ENCODE results near the gene TNFSF18.

DNA sequence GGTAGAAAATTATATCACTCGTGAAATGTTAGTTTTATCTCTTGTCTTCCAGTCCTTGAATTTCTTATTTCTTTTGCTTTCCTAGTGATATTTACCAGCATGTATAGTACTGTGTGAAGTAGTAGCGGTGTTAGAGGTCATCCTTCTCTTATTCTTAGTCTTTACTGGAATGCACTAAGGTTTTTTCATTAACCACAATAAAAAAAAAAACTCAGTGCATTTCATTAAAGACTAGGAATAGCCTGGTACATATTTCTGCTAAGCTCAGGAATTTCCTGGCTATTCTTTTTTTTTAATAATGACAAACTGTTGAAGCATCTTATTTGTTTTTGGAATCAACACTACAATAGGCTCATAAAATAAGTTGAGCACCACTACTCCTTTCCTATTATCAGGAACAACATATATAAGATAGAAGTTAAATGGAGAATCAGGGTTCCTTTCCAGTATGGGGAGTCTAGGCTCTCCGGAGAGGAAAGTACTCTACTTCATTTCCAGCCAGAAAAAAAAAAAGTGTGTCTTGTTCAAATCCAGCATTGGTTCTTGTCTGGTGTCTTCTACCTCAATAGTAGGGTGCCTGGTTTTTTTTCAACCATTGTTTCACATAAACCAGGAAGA, 60.0 kb downstream of the TNFSF18 start:
- TF ChIP-seq, protein P1, sequence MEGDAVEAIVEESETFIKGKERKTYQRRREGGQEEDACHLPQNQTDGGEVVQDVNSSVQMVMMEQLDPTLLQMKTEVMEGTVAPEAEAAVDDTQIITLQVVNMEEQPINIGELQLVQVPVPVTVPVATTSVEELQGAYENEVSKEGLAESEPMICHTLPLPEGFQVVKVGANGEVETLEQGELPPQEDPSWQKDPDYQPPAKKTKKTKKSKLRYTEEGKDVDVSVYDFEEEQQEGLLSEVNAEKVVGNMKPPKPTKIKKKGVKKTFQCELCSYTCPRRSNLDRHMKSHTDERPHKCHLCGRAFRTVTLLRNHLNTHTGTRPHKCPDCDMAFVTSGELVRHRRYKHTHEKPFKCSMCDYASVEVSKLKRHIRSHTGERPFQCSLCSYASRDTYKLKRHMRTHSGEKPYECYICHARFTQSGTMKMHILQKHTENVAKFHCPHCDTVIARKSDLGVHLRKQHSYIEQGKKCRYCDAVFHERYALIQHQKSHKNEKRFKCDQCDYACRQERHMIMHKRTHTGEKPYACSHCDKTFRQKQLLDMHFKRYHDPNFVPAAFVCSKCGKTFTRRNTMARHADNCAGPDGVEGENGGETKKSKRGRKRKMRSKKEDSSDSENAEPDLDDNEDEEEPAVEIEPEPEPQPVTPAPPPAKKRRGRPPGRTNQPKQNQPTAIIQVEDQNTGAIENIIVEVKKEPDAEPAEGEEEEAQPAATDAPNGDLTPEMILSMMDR (IDR thresholded peaks at IDR 0.05; ENCODE audit: insufficient read depth, low read length): no peak
- TF ChIP-seq POLR2AphosphoS5 (IDR thresholded peaks at IDR 0.05; ENCODE audit: low read depth) (no peak), GABPA (IDR thresholded peaks at IDR 0.05; ENCODE audit: low read depth) (no peak), SPI1 (IDR thresholded peaks at IDR 0.05; ENCODE audit: borderline replicate concordance, low read depth) (no peak)
- TF ChIP-seq, protein P2, sequence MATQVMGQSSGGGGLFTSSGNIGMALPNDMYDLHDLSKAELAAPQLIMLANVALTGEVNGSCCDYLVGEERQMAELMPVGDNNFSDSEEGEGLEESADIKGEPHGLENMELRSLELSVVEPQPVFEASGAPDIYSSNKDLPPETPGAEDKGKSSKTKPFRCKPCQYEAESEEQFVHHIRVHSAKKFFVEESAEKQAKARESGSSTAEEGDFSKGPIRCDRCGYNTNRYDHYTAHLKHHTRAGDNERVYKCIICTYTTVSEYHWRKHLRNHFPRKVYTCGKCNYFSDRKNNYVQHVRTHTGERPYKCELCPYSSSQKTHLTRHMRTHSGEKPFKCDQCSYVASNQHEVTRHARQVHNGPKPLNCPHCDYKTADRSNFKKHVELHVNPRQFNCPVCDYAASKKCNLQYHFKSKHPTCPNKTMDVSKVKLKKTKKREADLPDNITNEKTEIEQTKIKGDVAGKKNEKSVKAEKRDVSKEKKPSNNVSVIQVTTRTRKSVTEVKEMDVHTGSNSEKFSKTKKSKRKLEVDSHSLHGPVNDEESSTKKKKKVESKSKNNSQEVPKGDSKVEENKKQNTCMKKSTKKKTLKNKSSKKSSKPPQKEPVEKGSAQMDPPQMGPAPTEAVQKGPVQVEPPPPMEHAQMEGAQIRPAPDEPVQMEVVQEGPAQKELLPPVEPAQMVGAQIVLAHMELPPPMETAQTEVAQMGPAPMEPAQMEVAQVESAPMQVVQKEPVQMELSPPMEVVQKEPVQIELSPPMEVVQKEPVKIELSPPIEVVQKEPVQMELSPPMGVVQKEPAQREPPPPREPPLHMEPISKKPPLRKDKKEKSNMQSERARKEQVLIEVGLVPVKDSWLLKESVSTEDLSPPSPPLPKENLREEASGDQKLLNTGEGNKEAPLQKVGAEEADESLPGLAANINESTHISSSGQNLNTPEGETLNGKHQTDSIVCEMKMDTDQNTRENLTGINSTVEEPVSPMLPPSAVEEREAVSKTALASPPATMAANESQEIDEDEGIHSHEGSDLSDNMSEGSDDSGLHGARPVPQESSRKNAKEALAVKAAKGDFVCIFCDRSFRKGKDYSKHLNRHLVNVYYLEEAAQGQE (IDR thresholded peaks at IDR 0.05; ENCODE audit: insufficient replicate concordance, low read depth): no peak

Measured in HL-60 (cell line).